ENCODE measurements around the gene METTL25B. TPM values are rescaled to one million over a fixed set of nuclear protein-coding genes. Genes with fewer than 3 reads are reported as not detected.

METTL25B gene
- total RNA-seq, 1 donor: 12.5 TPM

DNA sequence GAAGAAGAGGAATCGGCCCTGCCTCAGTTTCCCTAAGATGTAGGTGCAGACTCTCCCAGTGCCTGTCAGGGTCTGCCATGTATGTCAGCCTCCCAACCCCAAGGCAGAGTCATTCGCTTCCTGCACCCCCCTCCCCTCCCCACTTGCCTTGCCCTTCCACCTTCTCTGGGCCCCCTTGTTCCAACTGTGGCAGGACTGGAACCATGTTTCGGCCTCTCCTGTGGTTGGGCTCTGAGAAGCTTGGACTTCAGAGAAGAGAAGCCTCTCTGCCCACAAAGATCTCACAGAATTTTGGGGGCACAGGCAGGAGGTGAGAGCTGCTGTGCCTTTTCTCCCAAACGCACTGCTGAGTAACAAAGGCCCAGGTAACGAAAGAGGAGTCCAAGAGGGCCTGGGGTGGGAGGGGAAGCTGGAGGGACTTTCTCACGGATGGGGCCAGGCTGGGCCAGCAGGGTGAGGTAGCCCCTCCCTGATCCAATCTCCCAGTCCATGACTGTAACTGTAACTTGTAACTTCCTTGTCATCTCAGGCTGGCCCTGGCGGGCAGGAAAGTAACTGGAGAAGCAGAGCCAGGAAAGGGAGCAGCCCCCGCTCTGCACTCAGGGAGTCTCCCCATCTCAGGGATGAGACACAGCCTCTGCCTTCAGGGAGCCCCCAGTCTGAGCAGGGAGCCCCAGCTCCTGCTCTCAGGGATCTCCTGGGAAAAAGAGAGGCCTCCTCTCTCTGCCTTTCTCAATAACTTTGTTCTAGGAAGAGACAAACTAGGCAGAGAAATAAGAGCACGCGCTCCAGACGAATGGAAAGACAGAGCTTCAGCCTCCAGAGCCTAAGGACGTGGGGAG, 34.2 kb upstream of the METTL25B start:
- no peak overlapping the region for H3K4me3 ChIP-seq (ENCODE audit: low read depth, low read length)
- TF ChIP-seq, protein P1, sequence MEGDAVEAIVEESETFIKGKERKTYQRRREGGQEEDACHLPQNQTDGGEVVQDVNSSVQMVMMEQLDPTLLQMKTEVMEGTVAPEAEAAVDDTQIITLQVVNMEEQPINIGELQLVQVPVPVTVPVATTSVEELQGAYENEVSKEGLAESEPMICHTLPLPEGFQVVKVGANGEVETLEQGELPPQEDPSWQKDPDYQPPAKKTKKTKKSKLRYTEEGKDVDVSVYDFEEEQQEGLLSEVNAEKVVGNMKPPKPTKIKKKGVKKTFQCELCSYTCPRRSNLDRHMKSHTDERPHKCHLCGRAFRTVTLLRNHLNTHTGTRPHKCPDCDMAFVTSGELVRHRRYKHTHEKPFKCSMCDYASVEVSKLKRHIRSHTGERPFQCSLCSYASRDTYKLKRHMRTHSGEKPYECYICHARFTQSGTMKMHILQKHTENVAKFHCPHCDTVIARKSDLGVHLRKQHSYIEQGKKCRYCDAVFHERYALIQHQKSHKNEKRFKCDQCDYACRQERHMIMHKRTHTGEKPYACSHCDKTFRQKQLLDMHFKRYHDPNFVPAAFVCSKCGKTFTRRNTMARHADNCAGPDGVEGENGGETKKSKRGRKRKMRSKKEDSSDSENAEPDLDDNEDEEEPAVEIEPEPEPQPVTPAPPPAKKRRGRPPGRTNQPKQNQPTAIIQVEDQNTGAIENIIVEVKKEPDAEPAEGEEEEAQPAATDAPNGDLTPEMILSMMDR (IDR thresholded peaks at IDR 0.05; ENCODE audit: insufficient read depth, low read depth, low read length): no peak
- no peak for DNase-seq (ENCODE audit: low read depth)

DNA sequence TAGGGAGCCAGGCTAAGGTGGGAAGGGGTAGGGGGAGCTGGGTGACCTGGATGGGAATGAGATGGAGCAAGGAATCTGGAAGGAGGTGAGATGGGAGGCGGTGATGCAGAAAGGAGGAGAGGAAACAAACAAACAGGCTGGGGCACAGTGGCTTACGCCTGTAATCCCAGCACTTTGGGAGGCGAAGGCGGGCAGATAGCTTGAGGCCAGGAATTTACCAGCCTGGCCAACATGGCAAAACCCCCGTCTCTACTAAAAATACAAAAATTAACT, 33.6 kb upstream of the METTL25B start:
- no peak overlapping the region for H3K4me3 ChIP-seq (ENCODE audit: low read depth, low read length)
- TF ChIP-seq, protein P1 (IDR thresholded peaks at IDR 0.05; ENCODE audit: insufficient read depth, low read depth, low read length): no peak
- no peak for DNase-seq (ENCODE audit: low read depth)

DNA sequence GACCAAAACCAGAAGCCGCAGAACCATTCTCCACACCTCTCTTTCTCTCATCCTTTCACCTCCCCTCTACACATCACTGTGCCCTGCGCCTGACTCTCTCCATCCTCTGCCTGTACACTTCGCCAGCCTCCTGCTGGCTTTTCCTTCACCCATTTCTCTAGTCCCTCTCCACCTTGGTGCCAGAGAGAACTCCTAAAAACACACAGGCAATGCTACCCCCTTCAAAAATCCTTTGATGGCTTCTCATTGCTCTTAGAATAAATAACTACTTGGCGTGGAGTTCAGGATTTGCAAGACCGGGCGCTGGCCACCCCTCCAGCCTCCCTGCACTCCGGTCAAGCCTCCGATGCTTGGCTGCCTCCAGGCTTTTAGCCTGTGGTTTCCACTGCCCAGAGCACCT, 31.5 kb upstream of the METTL25B start:
- DNase-seq (ENCODE audit: low read depth): no peak
- TF ChIP-seq, protein P1 (IDR thresholded peaks at IDR 0.05; ENCODE audit: insufficient read depth, low read depth, low read length): no peak
- H3K4me3 ChIP-seq (ENCODE audit: low read depth, low read length): no peak overlapping the region

DNA sequence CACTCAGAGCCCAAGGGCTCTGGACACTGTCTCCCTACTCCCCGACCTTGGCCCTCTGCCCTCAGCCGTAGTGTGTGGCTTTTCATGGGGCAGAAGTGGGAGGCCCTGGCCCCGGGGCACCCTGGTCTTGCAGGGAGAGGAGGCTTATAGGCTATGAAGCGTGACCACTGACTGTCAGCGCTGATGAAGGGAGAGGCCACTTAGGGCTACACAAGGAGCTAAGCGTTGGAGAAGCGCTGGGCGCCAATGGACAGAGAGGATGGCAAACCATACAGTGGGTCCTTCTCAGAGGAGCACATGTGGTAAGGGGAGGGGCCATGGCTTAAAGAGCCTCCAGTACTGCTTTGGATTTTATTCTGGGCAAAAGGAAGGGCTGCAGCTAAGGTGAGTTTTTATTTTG, 30.8 kb upstream of the METTL25B start:
- no peak for DNase-seq (ENCODE audit: low read depth)
- TF ChIP-seq, protein P1 (IDR thresholded peaks at IDR 0.05; ENCODE audit: insufficient read depth, low read depth, low read length): no peak

DNA sequence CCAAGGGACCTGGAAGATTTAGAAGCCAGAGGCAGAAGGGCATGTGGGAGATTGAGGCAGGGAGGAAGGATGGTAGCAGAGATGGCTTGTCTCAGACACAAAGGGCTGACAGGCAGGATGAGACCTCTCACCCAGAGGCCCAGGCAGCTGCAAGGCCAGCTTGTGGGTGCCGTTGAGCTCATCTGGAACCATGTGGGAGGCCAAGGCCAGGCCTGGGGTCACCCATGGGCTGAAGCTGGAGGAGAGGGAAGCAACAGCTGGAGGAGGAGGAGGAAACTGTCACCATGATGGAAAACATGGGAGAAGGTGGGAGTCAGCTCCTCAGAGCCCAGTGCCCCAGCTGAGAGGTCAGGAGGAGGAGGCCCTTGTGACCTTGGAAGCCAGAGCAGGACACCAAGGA, 29.3 kb upstream of the METTL25B start:
- no peak overlapping the region for H3K4me3 ChIP-seq (ENCODE audit: low read depth, low read length)
- no peak for DNase-seq (ENCODE audit: low read depth)
- TF ChIP-seq, protein P1 (IDR thresholded peaks at IDR 0.05; ENCODE audit: insufficient read depth, low read depth, low read length): no peak

More for the DNA sequence above, 30.8 kb upstream of the METTL25B start:
- H3K4me3 ChIP-seq (ENCODE audit: low read depth, low read length): no peak overlapping the region

DNA sequence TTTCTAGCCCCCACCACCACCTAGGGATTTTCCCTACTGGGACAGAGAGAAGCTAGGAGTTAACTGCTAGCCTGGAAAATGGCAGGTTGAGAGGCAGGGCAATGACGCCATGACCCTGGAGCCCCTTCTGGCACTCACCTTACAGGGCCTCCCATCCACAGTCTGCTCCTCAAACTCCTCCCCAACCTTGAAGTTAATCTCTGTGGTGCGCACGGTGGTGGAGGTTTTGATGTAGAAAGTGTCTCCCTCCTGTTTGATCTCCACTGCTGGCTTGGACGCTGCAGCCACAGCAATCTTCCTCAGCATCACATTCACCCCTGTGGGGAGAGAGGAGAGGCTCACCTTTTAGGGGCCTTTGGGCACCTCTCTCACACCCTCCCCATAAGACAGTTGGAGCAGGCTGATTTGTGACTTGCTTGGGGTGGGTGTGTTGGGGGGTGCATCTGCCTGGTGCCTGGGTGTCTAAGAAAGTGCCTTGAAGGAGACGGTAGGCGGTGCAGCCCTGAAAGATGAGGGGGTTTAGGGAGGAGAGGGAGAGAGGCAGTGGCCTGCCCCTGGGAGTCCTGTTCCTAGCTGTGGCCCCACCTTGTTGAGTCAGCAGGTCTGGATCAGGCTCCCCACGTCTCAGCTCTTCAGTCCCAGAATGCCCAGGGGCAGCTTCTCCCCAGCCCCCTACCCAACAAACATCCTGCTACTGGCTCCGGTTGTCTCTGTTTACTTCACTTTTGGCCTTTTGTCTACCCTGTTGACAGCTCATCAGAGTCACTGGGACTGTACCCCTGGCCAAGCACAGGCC, 27.3 kb upstream of the METTL25B start:
- TF ChIP-seq, protein P1 (IDR thresholded peaks at IDR 0.05; ENCODE audit: insufficient read depth, low read depth, low read length): no peak
- DNase-seq (ENCODE audit: low read depth): no peak
- H3K4me3 ChIP-seq (ENCODE audit: low read depth, low read length): no peak overlapping the region

All from fibroblast of villous mesenchyme (primary cell).